Activated CD4-positive, alpha-beta T cell treated with anti-CD3 and anti-CD28 coated beads, Interleukin-2, Interleukin-4, amounts not matched to agents 100 ng/mL and 50 ng/mL, durations not matched to agents 16 hours and 8 hours (primary cell): ENCODE data around the gene NDEL1.

ENCODE experiments used
- DNase-seq: peaks from one replicate; pipeline ENCODE4 v3.0.0-alpha.2; 2020; ENCODE audit warnings: low spot score

Gene NDEL1

GRCh38 chr17:8455665-8456209, 20.1 kb downstream of the NDEL1 start:
- no peak for DNase-seq

GRCh38 chr17:8458128-8458527, 22.4 kb downstream of the NDEL1 start:
- no peak for DNase-seq

DNA sequence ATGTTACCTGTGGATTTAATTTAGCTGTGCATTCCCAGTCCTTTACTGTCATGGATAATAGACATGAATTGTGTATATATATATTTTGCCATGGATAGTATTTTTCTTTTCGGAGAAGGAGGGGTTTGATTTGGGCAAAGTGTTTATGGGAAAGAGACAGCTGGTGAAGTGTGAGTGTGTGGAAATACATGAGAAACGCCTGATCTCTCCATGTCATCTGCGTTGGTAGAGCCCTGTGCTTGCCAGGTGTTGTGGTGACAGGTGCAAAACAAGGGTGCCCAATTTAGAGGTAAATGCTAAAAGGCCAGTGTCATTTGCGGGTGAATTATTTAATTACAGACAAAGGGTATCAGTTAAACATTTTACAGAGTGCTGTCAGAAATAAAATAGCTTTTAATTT, 23.4 kb downstream of the NDEL1 start:
- DNase-seq, result no peak

DNA sequence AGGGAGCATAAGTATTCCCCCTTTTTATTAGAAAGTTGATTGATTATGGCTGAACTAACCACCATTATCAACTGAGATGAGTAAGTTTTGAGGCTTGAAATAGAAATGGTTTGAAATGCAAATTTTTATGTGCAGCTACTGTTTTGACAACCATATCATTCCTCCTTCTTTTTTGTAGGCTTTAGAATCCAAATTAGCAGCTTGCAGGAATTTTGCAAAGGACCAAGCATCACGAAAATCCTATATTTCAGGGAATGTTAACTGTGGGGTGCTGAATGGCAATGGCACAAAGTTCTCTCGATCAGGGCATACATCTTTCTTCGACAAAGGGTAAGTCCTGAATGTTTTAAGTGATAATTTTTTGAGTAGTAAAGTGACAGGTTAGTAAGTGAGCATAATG, 24.1 kb downstream of the NDEL1 start:
- no peak for DNase-seq

- no peak for DNase-seq
Observed at GRCh38 chr17:8462564-8462963, 26.9 kb downstream of the NDEL1 start.

DNA sequence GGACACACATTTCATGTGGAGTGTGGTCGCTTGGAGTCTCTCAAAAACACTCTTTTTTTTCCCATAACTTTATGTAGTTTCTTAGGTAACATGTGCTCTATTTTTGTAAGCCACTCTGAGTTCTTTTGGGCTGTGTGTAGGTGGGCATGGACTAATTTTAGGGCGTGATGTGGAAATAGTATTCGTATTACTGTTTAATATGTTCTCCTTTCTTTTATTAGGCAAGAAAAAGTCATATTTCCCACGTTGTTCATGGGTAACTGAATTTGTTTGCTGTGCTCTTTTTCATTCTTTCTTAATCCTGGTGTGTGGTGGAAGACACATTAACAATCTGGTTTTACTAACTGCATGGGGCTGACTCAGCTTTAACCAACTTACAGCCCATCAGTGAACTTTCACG, 27.4 kb downstream of the NDEL1 start:
- no peak for DNase-seq

- no peak for DNase-seq
Observed at GRCh38 chr17:8464941-8465340, 29.3 kb downstream of the NDEL1 start.

DNA sequence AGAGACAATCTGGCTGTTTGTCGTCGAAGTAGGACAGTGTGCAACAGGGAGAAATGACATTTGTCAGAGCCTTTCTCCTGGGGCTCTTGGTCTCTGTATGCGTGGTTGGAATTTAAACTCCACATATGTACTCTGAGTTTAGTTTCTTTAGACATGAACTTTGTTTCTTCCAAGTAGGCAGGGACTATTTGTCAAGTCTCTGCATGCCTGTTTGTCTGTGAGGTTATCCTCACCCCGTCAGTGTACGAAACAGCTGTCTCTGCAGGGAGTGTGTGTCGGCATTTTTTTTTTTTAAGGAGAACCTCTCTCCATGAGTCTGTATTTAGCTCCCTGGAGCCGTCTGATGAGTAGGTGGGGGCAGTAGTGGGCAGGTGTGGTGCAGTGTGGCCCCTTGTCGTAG, 29.7 kb downstream of the NDEL1 start:
- DNase-seq, result no peak

- DNase-seq, result no peak
Observed at GRCh38 chr17:8465759-8466158, 30.1 kb downstream of the NDEL1 start.

GRCh38 chr17:8466456-8466855, 30.8 kb downstream of the NDEL1 start:
- no peak for DNase-seq

DNA sequence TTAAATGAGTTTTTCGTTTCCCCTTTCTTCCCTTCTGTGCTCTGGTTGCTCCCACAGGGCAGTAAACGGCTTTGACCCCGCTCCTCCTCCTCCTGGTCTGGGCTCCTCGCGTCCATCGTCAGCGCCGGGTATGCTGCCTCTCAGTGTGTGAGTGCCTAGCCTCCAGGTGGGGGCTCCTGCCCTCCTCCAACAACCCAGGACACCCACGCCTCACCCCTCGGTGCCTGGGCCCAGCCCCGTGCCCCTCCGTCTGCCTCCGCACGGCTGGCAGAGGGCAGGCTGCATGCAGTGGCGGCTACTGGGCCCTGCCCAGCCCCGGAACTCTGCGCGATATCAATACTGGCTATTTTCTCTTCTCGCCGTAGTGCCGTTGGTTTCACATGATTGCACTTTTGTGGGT, 31.2 kb downstream of the NDEL1 start:
- no peak for DNase-seq

- no peak for DNase-seq
Observed at GRCh38 chr17:8467527-8467926, 31.8 kb downstream of the NDEL1 start.

DNA sequence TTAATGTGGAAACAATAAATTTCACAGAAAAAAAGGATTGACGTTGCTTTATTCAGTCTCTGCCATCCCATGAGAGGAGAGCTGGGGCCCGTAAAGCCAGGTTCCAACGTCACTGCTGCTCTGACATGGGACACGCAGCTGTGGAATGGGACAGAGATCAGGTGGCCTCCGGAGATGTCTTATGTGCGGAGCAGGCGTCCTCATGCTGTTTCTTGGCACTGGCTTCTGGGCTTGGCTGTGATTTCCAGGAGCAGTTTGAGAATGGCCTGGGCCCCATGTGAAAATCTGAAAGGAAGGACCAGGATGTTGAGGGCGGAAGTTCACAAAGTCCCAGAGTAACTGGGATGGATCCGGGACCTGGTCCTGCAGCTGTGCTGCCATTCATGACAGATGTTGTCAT, 32.4 kb downstream of the NDEL1 start:
- no peak for DNase-seq

- no peak for DNase-seq
Observed at GRCh38 chr17:8468980-8469379, 33.3 kb downstream of the NDEL1 start.

- no peak for DNase-seq
Observed at GRCh38 chr17:8469964-8470363, 34.3 kb downstream of the NDEL1 start.

- DNase-seq, result no peak
Observed at GRCh38 chr17:8470447-8471047, 34.9 kb downstream of the NDEL1 start.

GRCh38 chr17:8472663-8473062, 37.0 kb downstream of the NDEL1 start:
- DNase-seq, result no peak

DNA sequence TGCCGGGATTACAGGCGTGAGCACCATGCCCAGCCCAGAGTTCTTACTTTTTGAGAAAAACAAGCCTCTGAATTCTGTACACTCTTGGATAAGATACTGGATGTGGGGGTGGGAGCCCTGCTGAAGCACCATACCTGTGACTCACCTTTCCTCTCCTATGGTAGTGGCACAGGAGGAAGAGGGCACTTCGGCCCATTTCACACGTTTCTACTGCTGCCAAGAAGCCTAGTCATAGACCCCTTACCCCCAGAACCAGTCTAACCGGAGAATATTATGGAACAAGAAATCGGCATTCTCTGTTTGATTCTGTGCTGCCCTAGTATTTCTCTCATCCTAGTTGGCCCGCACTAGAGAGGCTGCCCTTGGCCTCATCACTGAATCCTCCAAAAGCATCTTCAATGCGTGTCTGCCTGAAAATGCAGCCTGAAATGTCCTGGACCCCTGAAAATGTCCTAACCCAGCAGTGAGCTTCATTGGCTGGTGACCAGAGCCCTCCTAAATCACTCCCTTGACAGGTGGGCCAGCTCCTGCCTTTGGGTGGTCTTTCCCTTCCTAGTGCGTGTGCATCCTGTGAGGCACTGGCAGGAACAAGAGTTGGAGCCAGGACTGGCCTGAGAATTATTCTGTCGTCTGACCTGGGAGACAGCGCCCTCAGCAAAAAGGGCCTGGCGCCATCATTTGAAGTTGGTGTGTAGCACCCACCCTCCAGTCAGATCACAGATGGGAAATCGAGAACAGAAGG, 37.9 kb downstream of the NDEL1 start:
- DNase-seq, result no peak

GRCh38 chr17:8474826-8475225, 39.1 kb downstream of the NDEL1 start:
- no peak for DNase-seq

DNA sequence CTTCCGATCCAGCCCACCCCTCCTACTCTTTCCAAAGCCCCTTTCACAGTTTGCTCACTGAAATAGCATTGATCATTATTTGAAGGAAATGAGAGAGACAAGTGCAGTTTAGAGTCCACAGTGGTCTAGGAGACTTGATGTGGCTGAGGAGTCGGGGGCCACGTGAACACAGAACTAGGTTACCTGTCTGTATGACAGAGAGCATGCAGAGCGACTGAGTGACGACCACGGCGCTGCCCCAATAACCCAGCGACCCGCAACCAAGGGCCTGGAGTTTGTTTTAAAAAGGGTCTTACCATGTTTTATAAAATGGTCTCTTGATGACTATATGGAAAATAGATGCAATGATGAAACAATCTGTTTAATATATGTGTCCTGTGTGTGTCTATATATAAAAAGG, 39.5 kb downstream of the NDEL1 start:
- DNase-seq, result no peak

DNA sequence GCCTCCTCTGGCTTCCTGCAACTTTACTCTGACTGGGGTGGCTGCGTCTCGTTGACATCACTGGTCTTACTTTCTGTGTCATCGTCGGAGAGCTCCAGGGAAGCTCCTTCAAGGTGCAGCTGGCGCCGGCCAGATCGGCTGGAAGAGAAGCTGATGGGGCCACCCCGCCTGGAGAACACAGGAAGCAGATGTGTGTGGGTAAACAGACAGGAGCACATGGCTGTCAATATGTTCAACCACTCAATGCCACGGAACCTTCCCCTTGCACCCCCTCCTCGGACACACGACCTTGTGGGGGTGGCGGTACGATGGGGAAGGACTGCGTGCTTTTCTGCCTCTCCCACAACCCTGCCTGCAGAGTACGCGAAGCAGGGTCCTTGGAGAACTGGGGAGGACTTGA, 40.1 kb downstream of the NDEL1 start:
- no peak for DNase-seq

DNA sequence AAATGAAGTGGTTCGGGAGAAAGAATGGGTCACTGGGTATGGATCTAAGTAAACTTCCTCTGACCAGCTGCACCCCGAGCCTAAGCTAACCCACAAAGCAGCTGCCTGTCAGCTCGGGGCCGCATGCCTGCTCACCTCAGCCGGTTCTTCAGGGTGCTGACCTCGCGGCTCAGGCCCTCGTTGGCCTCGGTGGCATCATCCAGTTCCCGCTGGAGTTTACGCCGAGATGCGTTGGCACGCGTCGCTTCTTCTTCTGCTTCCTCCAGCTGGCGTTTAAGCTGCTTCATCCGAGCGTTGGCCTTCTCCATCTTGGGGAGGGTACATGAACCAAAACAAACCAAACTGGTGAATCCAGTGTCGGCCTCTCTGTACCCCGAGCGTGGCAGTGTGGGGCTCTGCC, 41.1 kb downstream of the NDEL1 start:
- DNase-seq, result no peak

GRCh38 chr17:8477171-8477570, 41.5 kb downstream of the NDEL1 start:
- no peak for DNase-seq
